ENCODE data around the gene CSF1. TPM values are rescaled to one million over a fixed set of nuclear protein-coding genes. Genes with fewer than 3 reads are reported as not detected.

Gene CSF1
- total and polyA plus RNA-seq, 2 of the 13 experiments (the other 11 are each of a cell fraction or from before 2014, with no cell fraction given), result 4.6 to 13.3 TPM

DNA sequence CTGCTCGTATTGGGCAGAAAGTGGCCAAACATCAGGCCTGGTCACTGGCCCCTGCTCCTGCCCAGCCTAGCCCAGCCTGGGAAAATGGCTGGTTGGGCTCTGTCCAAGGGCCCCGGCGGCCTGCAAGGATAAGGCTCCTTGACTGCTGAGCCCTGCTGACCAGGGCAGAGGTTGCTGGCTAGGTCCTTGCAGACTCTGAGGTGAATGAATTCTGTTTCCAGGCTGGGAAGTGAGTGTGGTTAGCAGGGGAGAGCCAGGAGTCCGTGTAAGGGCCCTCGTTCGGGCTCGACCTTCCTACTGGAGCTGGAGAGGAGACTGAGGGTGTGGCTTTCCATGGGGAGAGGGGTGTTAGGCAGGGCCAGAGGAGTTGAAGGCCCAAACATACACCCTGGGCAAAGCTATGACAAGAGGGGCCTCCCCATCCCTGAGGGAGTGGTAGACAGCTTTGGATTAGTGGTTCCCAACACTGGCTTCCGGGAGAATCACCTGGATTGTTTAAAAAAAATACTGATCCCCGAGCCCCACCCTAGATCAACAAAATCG is 20.6 kb downstream of the CSF1 start (continued):
- TF ChIP-seq, protein P1, sequence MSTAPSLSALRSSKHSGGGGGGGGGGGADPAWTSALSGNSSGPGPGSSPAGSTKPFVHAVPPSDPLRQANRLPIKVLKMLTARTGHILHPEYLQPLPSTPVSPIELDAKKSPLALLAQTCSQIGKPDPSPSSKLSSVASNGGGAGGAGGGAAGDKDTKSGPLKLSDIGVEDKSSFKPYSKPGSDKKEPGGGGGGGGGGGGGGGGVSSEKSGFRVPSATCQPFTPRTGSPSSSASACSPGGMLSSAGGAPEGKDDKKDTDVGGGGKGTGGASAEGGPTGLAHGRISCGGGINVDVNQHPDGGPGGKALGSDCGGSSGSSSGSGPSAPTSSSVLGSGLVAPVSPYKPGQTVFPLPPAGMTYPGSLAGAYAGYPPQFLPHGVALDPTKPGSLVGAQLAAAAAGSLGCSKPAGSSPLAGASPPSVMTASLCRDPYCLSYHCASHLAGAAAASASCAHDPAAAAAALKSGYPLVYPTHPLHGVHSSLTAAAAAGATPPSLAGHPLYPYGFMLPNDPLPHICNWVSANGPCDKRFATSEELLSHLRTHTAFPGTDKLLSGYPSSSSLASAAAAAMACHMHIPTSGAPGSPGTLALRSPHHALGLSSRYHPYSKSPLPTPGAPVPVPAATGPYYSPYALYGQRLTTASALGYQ (CRISPR knock-in tag; IDR thresholded peaks at IDR 0.05), result 0 out of 2 replicates have a peak, but pooled peaks have one; percentile 27
- TF ChIP-seq, protein P2, sequence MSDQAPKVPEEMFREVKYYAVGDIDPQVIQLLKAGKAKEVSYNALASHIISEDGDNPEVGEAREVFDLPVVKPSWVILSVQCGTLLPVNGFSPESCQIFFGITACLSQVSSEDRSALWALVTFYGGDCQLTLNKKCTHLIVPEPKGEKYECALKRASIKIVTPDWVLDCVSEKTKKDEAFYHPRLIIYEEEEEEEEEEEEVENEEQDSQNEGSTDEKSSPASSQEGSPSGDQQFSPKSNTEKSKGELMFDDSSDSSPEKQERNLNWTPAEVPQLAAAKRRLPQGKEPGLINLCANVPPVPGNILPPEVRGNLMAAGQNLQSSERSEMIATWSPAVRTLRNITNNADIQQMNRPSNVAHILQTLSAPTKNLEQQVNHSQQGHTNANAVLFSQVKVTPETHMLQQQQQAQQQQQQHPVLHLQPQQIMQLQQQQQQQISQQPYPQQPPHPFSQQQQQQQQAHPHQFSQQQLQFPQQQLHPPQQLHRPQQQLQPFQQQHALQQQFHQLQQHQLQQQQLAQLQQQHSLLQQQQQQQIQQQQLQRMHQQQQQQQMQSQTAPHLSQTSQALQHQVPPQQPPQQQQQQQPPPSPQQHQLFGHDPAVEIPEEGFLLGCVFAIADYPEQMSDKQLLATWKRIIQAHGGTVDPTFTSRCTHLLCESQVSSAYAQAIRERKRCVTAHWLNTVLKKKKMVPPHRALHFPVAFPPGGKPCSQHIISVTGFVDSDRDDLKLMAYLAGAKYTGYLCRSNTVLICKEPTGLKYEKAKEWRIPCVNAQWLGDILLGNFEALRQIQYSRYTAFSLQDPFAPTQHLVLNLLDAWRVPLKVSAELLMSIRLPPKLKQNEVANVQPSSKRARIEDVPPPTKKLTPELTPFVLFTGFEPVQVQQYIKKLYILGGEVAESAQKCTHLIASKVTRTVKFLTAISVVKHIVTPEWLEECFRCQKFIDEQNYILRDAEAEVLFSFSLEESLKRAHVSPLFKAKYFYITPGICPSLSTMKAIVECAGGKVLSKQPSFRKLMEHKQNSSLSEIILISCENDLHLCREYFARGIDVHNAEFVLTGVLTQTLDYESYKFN (CRISPR knock-in tag; conservative IDR thresholded peaks at IDR 0.05), result 0 out of 2 replicates have a peak, but pooled peaks have one; percentile 24
- TF ChIP-seq PHF21A (CRISPR knock-in tag; IDR thresholded peaks at IDR 0.05) (peak; percentile 44; the same call in 1 of the 2 replicates), ZNF331 (CRISPR knock-in tag; IDR thresholded peaks at IDR 0.05) (peak; percentile 54; the same call in 1 of the 2 replicates), KDM2A (CRISPR knock-in tag; IDR thresholded peaks at IDR 0.05; ENCODE audit: borderline replicate concordance, low read depth) (peak; percentile 71; the same call in 1 of the 2 replicates)
- TF ChIP-seq, protein P3, sequence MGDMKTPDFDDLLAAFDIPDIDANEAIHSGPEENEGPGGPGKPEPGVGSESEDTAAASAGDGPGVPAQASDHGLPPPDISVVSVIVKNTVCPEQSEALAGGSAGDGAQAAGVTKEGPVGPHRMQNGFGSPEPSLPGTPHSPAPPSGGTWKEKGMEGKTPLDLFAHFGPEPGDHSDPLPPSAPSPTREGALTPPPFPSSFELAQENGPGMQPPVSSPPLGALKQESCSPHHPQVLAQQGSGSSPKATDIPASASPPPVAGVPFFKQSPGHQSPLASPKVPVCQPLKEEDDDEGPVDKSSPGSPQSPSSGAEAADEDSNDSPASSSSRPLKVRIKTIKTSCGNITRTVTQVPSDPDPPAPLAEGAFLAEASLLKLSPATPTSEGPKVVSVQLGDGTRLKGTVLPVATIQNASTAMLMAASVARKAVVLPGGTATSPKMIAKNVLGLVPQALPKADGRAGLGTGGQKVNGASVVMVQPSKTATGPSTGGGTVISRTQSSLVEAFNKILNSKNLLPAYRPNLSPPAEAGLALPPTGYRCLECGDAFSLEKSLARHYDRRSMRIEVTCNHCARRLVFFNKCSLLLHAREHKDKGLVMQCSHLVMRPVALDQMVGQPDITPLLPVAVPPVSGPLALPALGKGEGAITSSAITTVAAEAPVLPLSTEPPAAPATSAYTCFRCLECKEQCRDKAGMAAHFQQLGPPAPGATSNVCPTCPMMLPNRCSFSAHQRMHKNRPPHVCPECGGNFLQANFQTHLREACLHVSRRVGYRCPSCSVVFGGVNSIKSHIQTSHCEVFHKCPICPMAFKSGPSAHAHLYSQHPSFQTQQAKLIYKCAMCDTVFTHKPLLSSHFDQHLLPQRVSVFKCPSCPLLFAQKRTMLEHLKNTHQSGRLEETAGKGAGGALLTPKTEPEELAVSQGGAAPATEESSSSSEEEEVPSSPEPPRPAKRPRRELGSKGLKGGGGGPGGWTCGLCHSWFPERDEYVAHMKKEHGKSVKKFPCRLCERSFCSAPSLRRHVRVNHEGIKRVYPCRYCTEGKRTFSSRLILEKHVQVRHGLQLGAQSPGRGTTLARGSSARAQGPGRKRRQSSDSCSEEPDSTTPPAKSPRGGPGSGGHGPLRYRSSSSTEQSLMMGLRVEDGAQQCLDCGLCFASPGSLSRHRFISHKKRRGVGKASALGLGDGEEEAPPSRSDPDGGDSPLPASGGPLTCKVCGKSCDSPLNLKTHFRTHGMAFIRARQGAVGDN (CRISPR knock-in tag; IDR thresholded peaks at IDR 0.05), result peak; percentile 82

Data from HepG2 (cell line).